Measurements from ENCODE around the gene CCDC80. TPM values are rescaled to one million over a fixed set of nuclear protein-coding genes. Genes with fewer than 3 reads are reported as not detected.

The CCDC80 gene
- total RNA-seq, 1 donor from 2014 or later = 0.25 TPM

GRCh38 chr3:112550859-112551258 is 90.1 kb downstream of the CCDC80 start:
- intact Hi-C loops (cut with micrococcal nuclease) = no loop called here

Other genes with a start within 250 kb of the CCDC80 start
- gene BTLA, start 141.7 kb downstream of the CCDC80 start, total RNA-seq = 37.8 and 42.6 TPM in 2 replicates
- 59.5 and 62.9 TPM in 2 replicates for gene ATG3, start 79.2 kb downstream of the CCDC80 start, total RNA-seq
- gene SLC35A5, start 79.1 kb downstream of the CCDC80 start, total RNA-seq = 19.8 and 22.4 TPM in 2 replicates
- not detected in 2 replicates for gene CD200R1L, start 205.7 kb upstream of the CCDC80 start, total RNA-seq